Parathyroid adenoma (tissue), 2 donors: ENCODE results near the gene TBC1D4.

Source experiments
- H2AFZ ChIP-seq: fragments of 300-600 bp; sonication (generic); one replicate; pipeline ENCODE4 v1.7.0; 2017; ENCODE audit warnings: antibody characterized with exemption, mild to moderate bottlenecking
- H3K27ac ChIP-seq: fragments of 300-600 bp; sonication (generic); one replicate; pipeline ENCODE4 v1.7.0; 2017
- H3K27me3 ChIP-seq: fragments of 300-600 bp; sonication (generic); one replicate; pipeline ENCODE4 v1.7.0; 2017; ENCODE audit warnings: low read length; ENCODE audit not compliant: control insufficient read depth, insufficient read depth
- H3K36me3 ChIP-seq: fragments of 300-600 bp; sonication (generic); one replicate; pipeline ENCODE4 v1.7.0; 2017; ENCODE audit warnings: low read length; ENCODE audit not compliant: control insufficient read depth, insufficient read depth
- H3K4me1 ChIP-seq: fragments of 300-600 bp; sonication (generic); one replicate; pipeline ENCODE4 v1.7.0; 2017; ENCODE audit warnings: control low read depth
- H3K4me2 ChIP-seq: fragments of 300-600 bp; sonication (generic); one replicate; pipeline ENCODE4 v1.7.0; 2017; ENCODE audit warnings: low read length
- H3K4me3 ChIP-seq: fragments of 300-600 bp; sonication (generic); one replicate; pipeline ENCODE4 v1.7.0; 2017; ENCODE audit warnings: low read depth, low read length
- H3K79me2 ChIP-seq: fragments of 300-600 bp; sonication (generic); one replicate; pipeline ENCODE4 v1.7.0; 2017; ENCODE audit warnings: control low read depth
- H3K9ac ChIP-seq: fragments of 300-600 bp; sonication (generic); one replicate; pipeline ENCODE4 v1.7.0; 2017; ENCODE audit warnings: mild to moderate bottlenecking
- H3K9me3 ChIP-seq: fragments of 300-600 bp; sonication (generic); one replicate; pipeline ENCODE4 v1.7.0; 2017; ENCODE audit warnings: low read length; ENCODE audit not compliant: control insufficient read depth
- TF ChIP-seq, protein P1 (sequence below): fragments of 300-600 bp; sonication (generic); IDR thresholded peaks from one replicate; pipeline ENCODE4 v1.7.0; 2017; ENCODE audit warnings: antibody characterized with exemption, mild to moderate bottlenecking
- donor health status: primary hyperparathyroidism.

Gene TBC1D4

DNA sequence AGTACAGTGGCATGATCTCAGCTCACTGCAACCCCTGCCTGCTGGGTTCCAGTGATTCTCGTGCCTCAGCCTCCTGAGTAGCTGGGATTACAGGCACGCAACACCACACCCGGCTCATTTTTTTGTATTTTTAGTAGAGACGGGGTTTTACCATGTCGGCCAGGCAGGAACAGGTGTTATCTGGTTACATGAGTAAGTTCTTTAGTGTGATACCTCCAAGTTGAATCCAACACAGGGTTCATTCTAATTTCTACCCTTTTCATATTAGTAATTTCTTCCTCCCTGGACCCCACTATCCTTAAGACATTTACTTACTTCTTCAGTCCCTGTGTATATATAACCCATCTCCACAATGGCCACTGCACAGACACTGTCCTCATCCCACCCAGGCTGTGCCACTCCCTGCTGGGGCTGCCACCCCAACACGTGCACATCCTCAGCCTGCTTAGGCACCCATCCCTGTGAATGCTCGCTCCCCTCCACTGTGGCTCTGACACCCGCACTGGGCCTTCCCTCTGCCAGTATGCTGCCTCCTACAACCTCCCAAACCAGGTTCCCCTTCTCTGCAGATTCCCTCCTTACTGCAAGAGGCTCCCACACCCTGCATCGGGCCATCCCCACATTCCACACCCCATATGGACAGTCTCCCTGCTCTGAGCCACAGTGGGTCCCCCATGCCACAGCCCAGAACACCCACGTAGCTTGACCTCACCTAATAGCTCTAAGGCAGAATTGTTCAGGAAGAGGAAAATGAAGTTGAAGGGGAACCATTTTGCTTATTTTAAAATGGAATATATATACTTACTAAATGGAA lies 147.1 kb downstream of the TBC1D4 start:
- Histone ChIP-seq H3K4me1 (no peaks in the 10 kb centered on the region), H3K9me3 (no peaks in the 10 kb centered on the region), H3K4me3 (no peak overlapping the region), H3K27me3 (no peaks in the 10 kb centered on the region), H3K36me3 (no peaks in the 10 kb centered on the region), H3K9ac (no peak overlapping the region), H3K27ac (no peak overlapping the region), H3K4me2 (no peak overlapping the region), H3K79me2 (no peaks in the 10 kb centered on the region), H2AFZ (no peak overlapping the region)
- TF ChIP-seq, protein P1, sequence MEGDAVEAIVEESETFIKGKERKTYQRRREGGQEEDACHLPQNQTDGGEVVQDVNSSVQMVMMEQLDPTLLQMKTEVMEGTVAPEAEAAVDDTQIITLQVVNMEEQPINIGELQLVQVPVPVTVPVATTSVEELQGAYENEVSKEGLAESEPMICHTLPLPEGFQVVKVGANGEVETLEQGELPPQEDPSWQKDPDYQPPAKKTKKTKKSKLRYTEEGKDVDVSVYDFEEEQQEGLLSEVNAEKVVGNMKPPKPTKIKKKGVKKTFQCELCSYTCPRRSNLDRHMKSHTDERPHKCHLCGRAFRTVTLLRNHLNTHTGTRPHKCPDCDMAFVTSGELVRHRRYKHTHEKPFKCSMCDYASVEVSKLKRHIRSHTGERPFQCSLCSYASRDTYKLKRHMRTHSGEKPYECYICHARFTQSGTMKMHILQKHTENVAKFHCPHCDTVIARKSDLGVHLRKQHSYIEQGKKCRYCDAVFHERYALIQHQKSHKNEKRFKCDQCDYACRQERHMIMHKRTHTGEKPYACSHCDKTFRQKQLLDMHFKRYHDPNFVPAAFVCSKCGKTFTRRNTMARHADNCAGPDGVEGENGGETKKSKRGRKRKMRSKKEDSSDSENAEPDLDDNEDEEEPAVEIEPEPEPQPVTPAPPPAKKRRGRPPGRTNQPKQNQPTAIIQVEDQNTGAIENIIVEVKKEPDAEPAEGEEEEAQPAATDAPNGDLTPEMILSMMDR: no peak

DNA sequence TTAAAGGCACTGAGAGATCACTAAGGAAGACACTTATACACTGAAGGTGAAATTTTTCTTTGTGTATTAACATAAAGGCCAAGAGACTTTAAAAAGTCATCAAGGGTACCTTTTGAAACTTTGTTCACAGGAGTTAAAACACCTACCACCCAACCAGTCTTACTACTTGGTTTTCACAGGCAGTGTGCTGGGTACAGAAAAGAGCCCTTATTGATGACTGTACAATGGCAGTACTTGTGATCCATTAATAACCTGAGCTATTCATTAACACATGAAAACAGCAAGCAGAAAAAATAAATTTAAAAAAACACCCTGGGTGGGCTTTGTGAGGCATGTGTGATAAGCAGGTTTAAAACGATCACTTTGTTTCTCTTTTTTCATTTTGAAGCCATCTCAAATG lies 148.9 kb downstream of the TBC1D4 start:
- no peaks in the 10 kb centered on the region for H3K36me3 ChIP-seq
- H3K9ac ChIP-seq: no peak overlapping the region
- no peak overlapping the region for H3K4me3 ChIP-seq
- no peaks in the 10 kb centered on the region for H3K4me1 ChIP-seq
- no peaks in the 10 kb centered on the region for H3K27me3 ChIP-seq
- no peaks in the 10 kb centered on the region for H3K79me2 ChIP-seq
- H2AFZ ChIP-seq: no peak overlapping the region
- no peaks in the 10 kb centered on the region for H3K9me3 ChIP-seq
- TF ChIP-seq, protein P1: no peak
- H3K4me2 ChIP-seq: no peak overlapping the region
- no peak overlapping the region for H3K27ac ChIP-seq

DNA sequence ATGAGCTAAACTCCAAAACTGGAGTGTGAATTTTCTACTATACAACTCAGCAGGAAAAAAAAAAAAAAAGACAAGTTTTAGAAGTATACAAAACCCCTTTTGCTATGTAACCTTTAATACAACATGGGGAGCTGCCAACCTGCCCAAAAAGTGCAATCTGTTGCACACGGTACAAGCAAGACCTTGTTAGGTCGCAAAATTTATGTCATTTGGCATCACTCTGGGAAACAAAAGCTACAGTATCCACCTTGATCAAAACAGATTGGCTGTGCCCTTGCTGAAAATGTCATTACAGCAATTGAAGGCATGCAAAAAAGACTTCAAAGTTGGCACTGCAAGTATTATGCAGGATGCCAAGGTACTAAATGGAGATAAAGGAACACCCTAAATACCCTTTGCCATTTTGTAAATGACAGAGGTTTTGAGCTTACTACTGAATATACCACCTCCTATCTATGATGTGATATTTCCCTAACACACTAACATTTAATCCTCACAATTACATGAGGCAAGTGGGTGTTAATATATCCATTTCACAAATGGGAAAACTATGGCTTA lies 150.1 kb downstream of the TBC1D4 start:
- Histone ChIP-seq H3K79me2 (no peaks in the 10 kb centered on the region), H3K9ac (no peak overlapping the region), H3K27me3 (no peaks in the 10 kb centered on the region), H3K36me3 (no peaks in the 10 kb centered on the region), H3K4me2 (no peak overlapping the region), H3K4me3 (no peak overlapping the region), H3K4me1 (no peaks in the 10 kb centered on the region), H3K9me3 (no peaks in the 10 kb centered on the region), H2AFZ (no peak overlapping the region), H3K27ac (no peak overlapping the region)
- TF ChIP-seq, protein P1: no peak

DNA sequence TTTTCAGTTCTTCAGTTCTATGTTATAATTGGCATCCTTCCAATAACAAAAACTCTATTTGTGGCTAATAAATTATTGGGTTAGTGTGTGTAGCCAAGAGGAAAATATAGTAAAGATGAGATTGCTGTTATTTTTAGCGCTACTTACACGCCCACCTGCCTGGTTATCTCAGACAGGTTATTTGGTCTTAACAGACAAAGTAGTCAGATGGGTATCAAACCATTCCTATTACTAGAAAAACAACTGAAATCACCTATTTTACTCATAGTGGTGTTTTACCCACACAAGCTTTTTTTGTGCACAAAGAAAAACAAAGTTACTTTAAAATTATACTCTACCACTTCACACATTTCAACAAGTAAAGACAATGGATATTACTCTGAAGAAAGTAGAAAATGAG lies 151.2 kb downstream of the TBC1D4 start:
- H3K4me1 ChIP-seq: no peaks in the 10 kb centered on the region
- no peaks in the 10 kb centered on the region for H3K36me3 ChIP-seq
- no peak overlapping the region for H3K27ac ChIP-seq
- H3K4me2 ChIP-seq: no peak overlapping the region
- H3K9ac ChIP-seq: no peak overlapping the region
- H3K4me3 ChIP-seq: no peak overlapping the region
- no peaks in the 10 kb centered on the region for H3K27me3 ChIP-seq
- TF ChIP-seq, protein P1: no peak
- no peaks in the 10 kb centered on the region for H3K79me2 ChIP-seq
- no peak overlapping the region for H2AFZ ChIP-seq
- no peaks in the 10 kb centered on the region for H3K9me3 ChIP-seq

DNA sequence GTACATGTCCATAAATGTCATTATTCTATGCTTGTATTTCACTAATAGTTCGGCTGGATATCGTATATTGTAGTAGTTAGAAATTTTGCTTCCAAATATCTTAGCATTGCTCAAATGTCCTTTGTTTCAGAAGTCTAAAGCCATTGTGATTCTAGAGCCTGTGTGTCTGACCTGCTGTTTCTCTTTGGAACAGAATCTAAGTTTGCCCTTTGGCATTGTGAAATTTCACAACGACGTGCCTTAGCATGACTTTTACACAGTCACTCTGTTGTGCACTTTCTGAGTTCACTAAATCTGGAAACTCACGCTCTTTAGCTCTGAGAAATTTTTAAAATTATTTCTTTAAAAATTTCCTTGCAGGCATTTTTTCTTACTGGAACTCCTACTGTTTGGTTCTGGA lies 152.2 kb downstream of the TBC1D4 start:
- Histone ChIP-seq H3K79me2 (no peaks in the 10 kb centered on the region), H3K4me2 (no peak overlapping the region), H3K27ac (no peak overlapping the region), H3K4me3 (no peak overlapping the region), H3K36me3 (no peaks in the 10 kb centered on the region), H3K4me1 (no peaks in the 10 kb centered on the region), H3K9me3 (no peaks in the 10 kb centered on the region), H3K9ac (no peak overlapping the region), H2AFZ (no peak overlapping the region), H3K27me3 (no peaks in the 10 kb centered on the region)
- TF ChIP-seq, protein P1: no peak
